GM12892 (cell line): ENCODE measurements around the gene PSEN2.

Experiments
- DNase-seq: peaks from one replicate; pipeline ENCODE4 v3.0.0; 2011; ENCODE audit not compliant: insufficient read length
- FAIRE-seq: peaks from 2 replicates; lab custom pipeline; 2011; peaks lifted over from hg19 to GRCh38; lab: Jason Lieb, UNC
- POLR2A ChIP-seq: IDR thresholded peaks from 2 replicates; pipeline ENCODE4 v1.6.1; 2011; ENCODE audit warnings: low read depth, low read length, control low read depth
- POLR2AphosphoS5 ChIP-seq: IDR thresholded peaks from 2 replicates; pipeline ENCODE4 v1.6.1; 2011; ENCODE audit warnings: low read depth, low read length, control low read depth
- TAF1 ChIP-seq: IDR thresholded peaks from 2 replicates; pipeline ENCODE4 v1.6.1; 2011; ENCODE audit warnings: low read depth, mild to moderate bottlenecking, control low read depth, low read length, borderline replicate concordance

PSEN2 gene

DNA sequence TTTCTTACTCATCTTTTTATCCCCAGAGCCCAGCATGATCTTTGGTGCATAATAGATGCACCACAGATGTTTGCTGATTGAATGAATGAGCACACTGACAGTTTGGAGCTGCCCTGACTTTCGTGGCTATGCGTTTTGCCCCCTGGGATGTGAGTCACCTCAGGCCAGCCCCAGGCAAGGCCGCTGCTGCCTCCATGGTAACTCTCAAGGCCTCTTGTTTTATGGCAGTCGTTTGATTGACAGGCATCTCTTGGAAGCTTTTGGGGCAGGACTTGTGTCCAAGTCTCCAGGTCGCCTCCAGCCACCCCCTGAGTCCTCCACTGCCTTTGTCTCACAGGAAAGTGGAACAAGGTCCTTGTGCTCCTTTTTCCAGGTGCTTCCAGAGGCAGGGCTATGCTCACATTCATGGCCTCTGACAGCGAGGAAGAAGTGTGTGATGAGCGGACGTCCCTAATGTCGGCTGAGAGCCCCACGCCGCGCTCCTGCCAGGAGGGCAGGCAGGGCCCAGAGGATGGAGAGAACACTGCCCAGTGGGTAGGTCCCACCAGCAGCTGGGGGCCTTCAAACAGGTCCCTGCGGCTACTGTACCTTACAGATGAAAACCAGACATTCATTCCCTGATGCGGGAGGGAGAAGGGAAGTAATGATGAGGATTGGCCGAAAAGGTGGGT, 11.2 kb downstream of the PSEN2 start:
- no peak for FAIRE-seq
- no peak for DNase-seq
- no peak for TF ChIP-seq POLR2A
- TF ChIP-seq POLR2AphosphoS5: no peak
- TF ChIP-seq TAF1: no peak

GRCh38 chr1:226882187-226882586, 11.8 kb downstream of the PSEN2 start:
- no peak for TF ChIP-seq TAF1
- no peak for TF ChIP-seq POLR2A
- TF ChIP-seq POLR2AphosphoS5: no peak
- DNase-seq (no peak), FAIRE-seq (no peak)

DNA sequence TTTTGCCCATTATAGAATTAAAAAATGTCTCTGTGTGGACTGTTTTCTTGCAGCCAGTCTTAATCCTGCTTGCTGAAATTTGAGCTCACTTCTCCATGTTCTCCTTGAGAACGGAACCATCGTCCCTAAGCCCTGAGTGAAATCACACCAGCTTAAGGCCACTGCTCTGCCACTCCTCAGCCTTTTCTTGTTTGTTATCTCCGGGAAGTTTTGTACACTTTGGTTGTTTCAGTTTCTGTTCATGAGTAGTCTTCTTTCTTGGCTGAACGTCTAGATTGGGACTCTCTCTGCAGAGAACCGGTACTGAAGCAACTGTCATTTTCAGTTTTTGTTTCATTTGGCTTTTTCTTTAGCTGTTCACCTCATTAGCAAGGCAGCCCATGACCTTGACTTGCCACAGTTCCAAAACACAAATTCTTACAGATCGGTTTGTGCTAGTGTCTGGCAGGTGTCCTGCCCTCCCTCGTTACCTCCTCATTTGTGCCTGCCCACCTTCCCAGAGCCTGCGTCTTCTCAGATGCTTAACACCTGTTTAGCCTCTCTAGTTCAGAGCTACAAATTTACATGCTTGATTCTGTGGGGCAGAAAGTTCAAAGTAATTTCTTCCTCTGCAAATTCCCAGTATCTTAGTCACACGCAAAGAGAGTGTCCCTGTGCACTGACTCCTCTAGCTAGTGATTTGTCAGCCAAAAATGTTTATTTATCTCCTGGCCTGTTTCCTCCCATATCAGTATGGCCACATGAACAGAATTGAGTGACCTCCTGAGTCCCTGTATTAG, 12.4 kb downstream of the PSEN2 start:
- no peak for TF ChIP-seq TAF1
- TF ChIP-seq POLR2AphosphoS5: no peak
- TF ChIP-seq POLR2A: no peak
- DNase-seq: peak; percentile 52
- FAIRE-seq: peak; percentile 92

DNA sequence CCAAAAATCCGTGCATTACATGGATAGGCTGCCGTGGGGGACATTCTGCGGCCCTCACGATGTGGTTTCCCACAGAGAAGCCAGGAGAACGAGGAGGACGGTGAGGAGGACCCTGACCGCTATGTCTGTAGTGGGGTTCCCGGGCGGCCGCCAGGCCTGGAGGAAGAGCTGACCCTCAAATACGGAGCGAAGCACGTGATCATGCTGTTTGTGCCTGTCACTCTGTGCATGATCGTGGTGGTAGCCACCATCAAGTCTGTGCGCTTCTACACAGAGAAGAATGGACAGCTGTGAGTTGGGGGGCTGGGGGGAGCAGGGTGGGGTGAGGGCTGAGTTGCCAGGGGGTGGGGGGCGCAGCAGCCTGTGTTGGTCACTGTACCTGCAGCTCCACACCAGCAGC, 13.2 kb downstream of the PSEN2 start:
- no peak for FAIRE-seq

DNA sequence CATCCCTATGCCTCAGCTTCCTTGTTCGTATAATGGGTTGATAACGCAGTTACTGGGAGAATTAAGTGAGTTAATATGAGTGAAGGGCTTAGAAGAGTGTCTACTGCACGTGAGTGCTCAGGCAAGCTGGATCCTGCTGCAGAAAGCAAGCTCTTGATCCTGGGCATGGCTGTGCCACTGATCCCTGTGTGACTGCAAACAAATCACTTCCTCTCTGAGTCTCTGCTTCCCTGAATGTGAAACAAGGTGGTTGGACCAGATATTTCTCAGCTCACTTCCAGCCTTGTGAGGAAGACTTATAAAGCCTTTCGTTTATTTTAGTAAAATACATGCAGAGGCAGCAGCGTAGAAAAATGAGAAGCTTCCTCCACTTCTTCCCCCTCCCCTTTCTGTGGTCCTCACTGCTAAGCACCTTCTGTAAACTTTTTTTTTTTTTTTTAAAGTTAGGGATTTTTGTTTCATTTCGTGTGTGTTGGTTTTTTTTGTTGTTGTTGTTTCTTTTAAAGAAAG, 13.8 kb downstream of the PSEN2 start:
- FAIRE-seq: peak; percentile 67
- DNase-seq: no peak
- TF ChIP-seq POLR2AphosphoS5 (no peak), TAF1 (no peak), POLR2A (no peak)

More for the DNA sequence above, 13.2 kb downstream of the PSEN2 start:
- TF ChIP-seq TAF1 (no peak), POLR2A (no peak), POLR2AphosphoS5 (no peak)
- no peak for DNase-seq

DNA sequence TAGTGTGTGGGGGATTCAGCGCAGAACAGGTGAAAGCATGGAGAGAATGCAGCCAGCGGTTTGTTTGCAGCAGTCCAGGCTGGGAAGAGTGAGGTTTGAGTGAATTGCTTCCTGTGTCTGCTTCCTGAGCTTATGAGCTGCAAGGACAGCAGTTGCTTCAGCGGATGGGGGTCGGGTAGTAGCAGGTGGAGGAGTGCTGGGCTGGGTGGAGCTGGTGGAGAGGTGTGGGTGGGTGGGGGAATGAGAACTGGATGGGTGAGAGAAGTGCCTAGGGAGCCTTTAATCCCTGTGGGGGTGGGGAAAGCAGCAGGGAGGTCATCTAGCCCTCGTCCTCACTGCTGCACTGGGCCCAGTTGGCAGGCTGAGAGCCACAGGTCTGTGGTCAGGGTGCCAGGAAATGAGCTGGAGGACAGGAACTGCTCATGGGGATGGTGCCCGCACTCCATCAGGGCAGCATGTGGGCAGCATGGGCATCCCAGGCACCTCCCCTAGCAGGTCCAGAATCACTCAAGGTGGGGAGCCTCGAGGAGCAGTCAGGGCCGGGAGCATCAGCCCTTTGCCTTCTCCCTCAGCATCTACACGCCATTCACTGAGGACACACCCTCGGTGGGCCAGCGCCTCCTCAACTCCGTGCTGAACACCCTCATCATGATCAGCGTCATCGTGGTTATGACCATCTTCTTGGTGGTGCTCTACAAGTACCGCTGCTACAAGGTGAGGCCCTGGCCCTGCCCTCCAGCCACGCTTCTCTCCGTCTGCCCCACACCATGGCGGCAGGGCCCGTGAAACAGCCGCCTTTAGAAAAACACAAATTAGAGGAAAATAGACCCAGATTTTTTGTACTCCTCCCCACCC, 14.8 kb downstream of the PSEN2 start:
- TF ChIP-seq TAF1 (no peak), POLR2AphosphoS5 (no peak), POLR2A (no peak)
- FAIRE-seq (no peak), DNase-seq (no peak)

GRCh38 chr1:226886122-226886901, 15.9 kb downstream of the PSEN2 start:
- FAIRE-seq (no peak), DNase-seq (no peak)
- no peak for TF ChIP-seq POLR2A
- no peak for TF ChIP-seq POLR2AphosphoS5
- no peak for TF ChIP-seq TAF1

DNA sequence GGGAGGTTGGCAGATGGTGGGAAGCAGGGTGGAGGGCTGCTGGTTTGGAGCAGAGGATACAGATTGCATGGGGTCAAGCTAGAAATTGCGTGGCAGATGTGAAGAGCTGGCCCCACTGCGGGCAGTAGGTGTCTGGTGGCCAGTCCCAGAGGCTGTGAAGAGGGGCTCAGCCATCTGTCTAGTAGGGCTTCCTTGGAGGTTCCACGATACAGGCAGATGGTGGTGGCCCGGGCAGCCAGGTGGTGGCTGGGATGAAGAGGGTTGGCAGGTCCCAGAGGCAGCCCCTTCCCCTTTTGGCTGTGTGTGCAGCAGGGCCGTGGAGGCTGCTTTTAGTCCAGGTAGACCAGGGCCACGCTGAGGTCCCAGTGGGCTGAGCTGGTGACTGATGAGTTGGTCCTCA, 16.6 kb downstream of the PSEN2 start:
- TF ChIP-seq POLR2AphosphoS5: no peak
- TF ChIP-seq POLR2A: no peak
- TF ChIP-seq TAF1: no peak
- FAIRE-seq: no peak
- DNase-seq: no peak

GRCh38 chr1:226888021-226888420, 17.6 kb downstream of the PSEN2 start:
- no peak for FAIRE-seq
- TF ChIP-seq TAF1: no peak
- no peak for TF ChIP-seq POLR2A
- TF ChIP-seq POLR2AphosphoS5: no peak
- DNase-seq: no peak

GRCh38 chr1:226888816-226889215, 18.4 kb downstream of the PSEN2 start:
- DNase-seq (no peak), FAIRE-seq (no peak)
- no peak for TF ChIP-seq POLR2A
- TF ChIP-seq POLR2AphosphoS5: no peak
- no peak for TF ChIP-seq TAF1

- no peak for FAIRE-seq
These were observed 19.4 kb downstream of the PSEN2 start for GRCh38 chr1:226889616-226890330.

More at GRCh38 chr1:226889616-226890330, 19.4 kb downstream of the PSEN2 start:
- no peak for DNase-seq
- no peak for TF ChIP-seq POLR2A
- TF ChIP-seq POLR2AphosphoS5: no peak
- TF ChIP-seq TAF1: no peak
